ENCODE data around the gene TINAGL1.

The TINAGL1 gene

GRCh38 chr1:31576201-31576669 is at the start of gene TINAGL1:
Gene TINAGL1 (plus strand): TSS chr1:31576515. CDS start chr1:31577149, 634 bp downstream.
- no peak for TF ChIP-seq ZNF274 (IDR thresholded peaks at IDR 0.05; ENCODE audit: low read depth, low read length)
- no peak within 1 kb of the TSS for H3K4me3 ChIP-seq (ENCODE audit: low read length)

- no peak overlapping the region for H3K4me3 ChIP-seq (ENCODE audit: low read length)
- no peak for TF ChIP-seq ZNF274 (IDR thresholded peaks at IDR 0.05; ENCODE audit: low read depth, low read length)
These were observed 46.2 kb upstream of the TINAGL1 start for GRCh38 chr1:31529999-31530684.

- TF ChIP-seq ZNF274 (IDR thresholded peaks at IDR 0.05; ENCODE audit: low read depth, low read length), result no peak
- no peak overlapping the region for H3K4me3 ChIP-seq (ENCODE audit: low read length)
These were observed 44.9 kb upstream of the TINAGL1 start for GRCh38 chr1:31531177-31531999.

- TF ChIP-seq ZNF274 (IDR thresholded peaks at IDR 0.05; ENCODE audit: low read depth, low read length), result no peak
- no peak overlapping the region for H3K4me3 ChIP-seq (ENCODE audit: low read length)
These were observed 44.1 kb upstream of the TINAGL1 start for GRCh38 chr1:31532173-31532572.

- H3K4me3 ChIP-seq (ENCODE audit: low read length), result no peak overlapping the region
- no peak for TF ChIP-seq ZNF274 (IDR thresholded peaks at IDR 0.05; ENCODE audit: low read depth, low read length)
These were observed 40.8 kb upstream of the TINAGL1 start for GRCh38 chr1:31535561-31535960.

- TF ChIP-seq ZNF274 (IDR thresholded peaks at IDR 0.05; ENCODE audit: low read depth, low read length), result no peak
- H3K4me3 ChIP-seq (ENCODE audit: low read length), result no peak overlapping the region
These were observed 37.0 kb upstream of the TINAGL1 start for GRCh38 chr1:31539329-31539728.

- TF ChIP-seq ZNF274 (IDR thresholded peaks at IDR 0.05; ENCODE audit: low read depth, low read length), result no peak
- no peak overlapping the region for H3K4me3 ChIP-seq (ENCODE audit: low read length)
These were observed 35.1 kb upstream of the TINAGL1 start for GRCh38 chr1:31541194-31541593.

- no peak overlapping the region for H3K4me3 ChIP-seq (ENCODE audit: low read length)
- TF ChIP-seq ZNF274 (IDR thresholded peaks at IDR 0.05; ENCODE audit: low read depth, low read length), result no peak
These were observed 30.3 kb upstream of the TINAGL1 start for GRCh38 chr1:31545927-31546540.

- H3K4me3 ChIP-seq (ENCODE audit: low read length), result no peak overlapping the region
- TF ChIP-seq ZNF274 (IDR thresholded peaks at IDR 0.05; ENCODE audit: low read depth, low read length), result no peak
These were observed 27.8 kb upstream of the TINAGL1 start for GRCh38 chr1:31548534-31548906.

GRCh38 chr1:31548907-31549808 is 27.2 kb upstream of the TINAGL1 start:
- no peak for TF ChIP-seq ZNF274 (IDR thresholded peaks at IDR 0.05; ENCODE audit: low read depth, low read length)
- no peak overlapping the region; the same call in 1 of the 2 replicates for H3K4me3 ChIP-seq (ENCODE audit: low read length)

- TF ChIP-seq ZNF274 (IDR thresholded peaks at IDR 0.05; ENCODE audit: low read depth, low read length), result no peak
- no peak overlapping the region for H3K4me3 ChIP-seq (ENCODE audit: low read length)
These were observed 26.3 kb upstream of the TINAGL1 start for GRCh38 chr1:31549809-31550620.

- no peak overlapping the region for H3K4me3 ChIP-seq (ENCODE audit: low read length)
- no peak for TF ChIP-seq ZNF274 (IDR thresholded peaks at IDR 0.05; ENCODE audit: low read depth, low read length)
These were observed 25.1 kb upstream of the TINAGL1 start for GRCh38 chr1:31551208-31551607.

- no peak overlapping the region for H3K4me3 ChIP-seq (ENCODE audit: low read length)
- no peak for TF ChIP-seq ZNF274 (IDR thresholded peaks at IDR 0.05; ENCODE audit: low read depth, low read length)
These were observed 23.8 kb upstream of the TINAGL1 start for GRCh38 chr1:31552489-31552888.

Measured in GM08714 (cell line).